ENCODE data around the gene OTOS.

Gene OTOS

GRCh38 chr2:240136671-240137292 lies 3.7 kb downstream of the OTOS start:
- DNase-seq (ENCODE audit: low read depth, low spot score), result no peak

- peak; percentile 29 for DNase-seq (ENCODE audit: low read depth, low spot score)
These were observed 4.3 kb downstream of the OTOS start, which contains the start of gene COPS9 for GRCh38 chr2:240136013-240136670. Gene COPS9, minus strand, starts transcription at chr2:240136305. Its CDS starts 21 bp downstream, at chr2:240136284.

- no peak for DNase-seq (ENCODE audit: low read depth, low spot score)
These were observed 4.8 kb downstream of the OTOS start for GRCh38 chr2:240135706-240136012.

- no peak for DNase-seq (ENCODE audit: low read depth, low spot score)
These were observed 5.4 kb downstream of the OTOS start for GRCh38 chr2:240134956-240135520.

GRCh38 chr2:240134466-240134865 lies 6.0 kb downstream of the OTOS start:
- DNase-seq (ENCODE audit: low read depth, low spot score), result no peak

- DNase-seq (ENCODE audit: low read depth, low spot score), result no peak
These were observed 7.1 kb downstream of the OTOS start for GRCh38 chr2:240133401-240133800.

GRCh38 chr2:240132651-240132980 lies 7.8 kb downstream of the OTOS start:
- no peak for DNase-seq (ENCODE audit: low read depth, low spot score)

- no peak for DNase-seq (ENCODE audit: low read depth, low spot score)
These were observed 8.4 kb downstream of the OTOS start for GRCh38 chr2:240131941-240132650.

- DNase-seq (ENCODE audit: low read depth, low spot score), result no peak
These were observed 9.2 kb downstream of the OTOS start for GRCh38 chr2:240131296-240131695.

- no peak for DNase-seq (ENCODE audit: low read depth, low spot score)
These were observed 9.9 kb downstream of the OTOS start for GRCh38 chr2:240130393-240131195.

- DNase-seq (ENCODE audit: low read depth, low spot score), result no peak
These were observed 10.6 kb downstream of the OTOS start for GRCh38 chr2:240129731-240130392.

GRCh38 chr2:240129311-240129710 lies 11.1 kb downstream of the OTOS start:
- DNase-seq (ENCODE audit: low read depth, low spot score), result no peak

- DNase-seq (ENCODE audit: low read depth, low spot score), result no peak
These were observed 11.8 kb downstream of the OTOS start for GRCh38 chr2:240128608-240129145.

GRCh38 chr2:240127911-240128607 lies 12.4 kb downstream of the OTOS start:
- no peak for DNase-seq (ENCODE audit: low read depth, low spot score)

- DNase-seq (ENCODE audit: low read depth, low spot score), result no peak
These were observed 13.2 kb downstream of the OTOS start for GRCh38 chr2:240127191-240127750.

GRCh38 chr2:240126731-240127130 lies 13.7 kb downstream of the OTOS start:
- no peak for DNase-seq (ENCODE audit: low read depth, low spot score)

GRCh38 chr2:240125742-240126141 lies 14.7 kb downstream of the OTOS start:
- DNase-seq (ENCODE audit: low read depth, low spot score), result no peak

- no peak for DNase-seq (ENCODE audit: low read depth, low spot score)
These were observed 15.8 kb downstream of the OTOS start for GRCh38 chr2:240124651-240125030.

- DNase-seq (ENCODE audit: low read depth, low spot score), result no peak
These were observed 16.4 kb downstream of the OTOS start for GRCh38 chr2:240123821-240124650.

Measured in brain pericyte (primary cell).